Cerebellar cortex (tissue), 1 donor: ENCODE data around the gene CLCF1.
A peak's percentile ranks its signal among the peaks of the same experiment; 100 is the strongest.

ENCODE experiments used
- DNase-seq: peaks from one replicate; pipeline ENCODE4 v3.0.0-alpha.2; 2015; ENCODE audit warnings: low spot score

Gene CLCF1

GRCh38 chr11:67395555-67396258 is 22.3 kb upstream of the CLCF1 start:
- no peak for DNase-seq

DNA sequence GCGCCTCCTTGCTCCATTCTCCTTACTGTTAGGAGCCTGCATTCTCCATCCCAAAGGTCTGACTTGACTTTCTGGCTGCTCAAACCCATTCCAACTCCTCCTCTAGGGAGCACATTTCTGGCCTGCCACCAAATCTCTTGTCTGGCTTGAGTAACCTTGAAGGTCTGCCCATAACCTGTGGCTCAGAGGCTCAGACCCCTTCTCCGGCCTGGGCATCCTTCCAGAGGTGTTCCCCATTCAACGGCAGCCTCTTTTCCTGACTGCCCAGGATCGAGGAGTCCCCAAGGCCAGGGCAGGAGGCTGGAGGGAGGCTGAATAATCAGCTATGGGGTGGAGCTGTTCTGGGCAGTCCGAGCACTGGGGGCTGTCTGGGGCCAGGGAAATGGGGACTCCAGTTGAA is 20.6 kb upstream of the CLCF1 start:
- no peak for DNase-seq

- DNase-seq, result no peak
Observed at GRCh38 chr11:67393437-67393836, 20.0 kb upstream of the CLCF1 start.

DNA sequence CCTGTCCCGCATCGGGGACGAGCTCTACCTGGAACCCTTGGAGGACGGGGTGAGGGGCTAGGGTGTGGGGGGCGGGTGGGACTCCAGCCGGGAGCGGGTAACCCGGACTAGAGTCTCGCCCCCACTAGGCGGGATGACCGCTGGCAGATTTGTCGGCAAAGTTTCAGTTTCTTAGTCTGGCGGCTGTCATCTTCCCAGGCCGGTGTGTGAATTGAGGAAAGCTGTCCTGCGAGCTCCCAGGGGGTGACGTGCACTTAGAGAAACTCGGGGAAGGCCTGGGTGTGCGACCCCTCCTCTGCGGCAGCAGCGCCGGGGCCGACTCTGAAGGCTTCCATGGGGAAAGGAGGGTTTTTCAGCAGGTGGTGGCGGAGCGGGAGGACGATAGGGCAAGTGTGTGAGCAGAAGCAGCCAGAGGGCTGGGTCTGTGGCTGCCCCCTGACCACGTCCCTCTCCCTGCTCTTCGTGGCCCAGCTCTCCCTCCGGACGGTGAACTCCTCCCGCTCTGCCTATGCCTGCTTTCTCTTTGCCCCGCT is 18.9 kb upstream of the CLCF1 start:
- no peak for DNase-seq

DNA sequence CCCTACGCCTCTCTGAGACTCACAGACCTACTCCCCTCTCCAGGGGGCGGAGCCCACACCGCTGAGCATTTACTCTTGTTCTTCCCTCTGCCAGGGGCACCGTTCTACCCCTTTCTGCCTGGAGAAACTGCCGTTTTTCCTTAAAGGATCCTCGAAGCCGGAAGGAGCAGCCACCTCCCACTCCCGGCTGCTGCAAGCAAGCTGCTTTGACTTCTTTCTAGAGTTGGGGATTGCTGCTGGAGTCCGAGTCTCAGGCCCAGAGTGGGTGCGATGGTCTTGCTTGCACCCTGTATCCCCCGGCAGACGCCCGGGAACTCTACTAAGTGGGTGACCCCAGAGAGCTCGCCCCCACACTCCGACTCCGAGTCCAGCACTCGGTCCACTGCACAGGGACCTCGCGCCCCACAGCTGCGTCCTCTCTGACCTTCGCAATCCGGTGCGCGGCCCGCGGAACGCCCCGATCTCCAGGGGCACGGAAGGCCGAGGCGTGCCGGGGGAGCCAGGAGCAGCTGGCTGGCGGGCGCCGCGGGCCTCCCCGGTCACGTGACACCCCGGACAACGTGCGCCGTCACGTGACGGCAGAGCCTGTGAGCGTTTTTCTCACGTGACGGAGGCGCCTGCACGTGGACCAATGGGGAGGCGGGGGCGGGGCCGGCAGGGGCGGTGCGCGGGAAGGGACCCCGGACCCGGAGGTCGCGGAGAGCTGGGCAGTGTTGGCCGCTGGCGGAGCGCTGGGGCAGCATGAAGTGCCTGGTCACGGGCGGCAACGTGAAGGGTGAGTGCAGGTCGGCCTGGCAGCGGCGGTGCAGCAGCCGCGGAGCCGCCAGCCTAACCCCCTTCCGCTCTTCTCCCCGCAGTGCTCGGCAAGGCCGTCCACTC is 18.1 kb upstream of the CLCF1 start, which contains the start of gene RAD9A:
Gene RAD9A, plus strand, starts transcription at position 683 of the 879 bp plus-strand sequence. Its CDS starts 59 bp downstream, at position 742.
- peak; percentile 94 for DNase-seq

DNA sequence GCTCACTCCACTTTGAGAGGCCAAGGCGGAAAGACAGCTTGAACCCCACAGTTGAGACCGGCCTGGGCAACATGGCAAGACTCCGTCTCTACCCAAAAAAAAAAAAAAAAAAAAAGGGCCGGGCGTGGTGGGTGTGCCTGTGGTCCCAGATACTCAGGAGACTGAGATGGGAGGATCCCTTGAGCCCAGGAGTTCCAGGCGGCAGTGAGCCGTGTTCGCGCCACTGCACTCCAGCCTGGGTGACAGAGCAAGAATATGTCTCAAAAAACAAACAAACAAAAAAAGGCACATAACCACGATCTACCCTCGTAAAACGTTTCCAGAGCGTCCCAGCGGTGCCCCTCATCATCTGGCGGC is 17.5 kb upstream of the CLCF1 start:
- DNase-seq, result no peak

DNA sequence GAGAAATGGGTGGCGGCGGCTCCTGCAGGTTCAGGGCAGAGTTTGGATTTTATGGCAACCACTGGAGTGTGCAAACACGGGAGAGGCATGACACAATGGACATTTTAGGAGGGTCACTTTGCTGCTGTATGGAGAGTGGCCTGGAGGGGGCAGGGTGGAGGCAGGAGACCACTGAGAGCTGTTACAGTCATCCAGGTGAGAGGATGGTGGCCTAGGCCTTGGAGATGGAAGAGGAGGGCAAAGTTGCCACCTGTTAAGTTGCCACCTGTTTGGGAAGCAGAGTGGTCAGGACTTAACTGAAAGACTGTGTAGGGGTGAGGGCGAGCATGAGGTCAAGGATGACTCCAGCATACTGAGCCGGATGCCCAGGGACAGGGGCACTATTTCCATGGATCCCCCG is 16.1 kb upstream of the CLCF1 start:
- peak; percentile 61 for DNase-seq

- DNase-seq, result no peak
Observed at GRCh38 chr11:67387518-67387917, 14.1 kb upstream of the CLCF1 start.

GRCh38 chr11:67387069-67387468 is 13.7 kb upstream of the CLCF1 start:
- DNase-seq, result no peak

DNA sequence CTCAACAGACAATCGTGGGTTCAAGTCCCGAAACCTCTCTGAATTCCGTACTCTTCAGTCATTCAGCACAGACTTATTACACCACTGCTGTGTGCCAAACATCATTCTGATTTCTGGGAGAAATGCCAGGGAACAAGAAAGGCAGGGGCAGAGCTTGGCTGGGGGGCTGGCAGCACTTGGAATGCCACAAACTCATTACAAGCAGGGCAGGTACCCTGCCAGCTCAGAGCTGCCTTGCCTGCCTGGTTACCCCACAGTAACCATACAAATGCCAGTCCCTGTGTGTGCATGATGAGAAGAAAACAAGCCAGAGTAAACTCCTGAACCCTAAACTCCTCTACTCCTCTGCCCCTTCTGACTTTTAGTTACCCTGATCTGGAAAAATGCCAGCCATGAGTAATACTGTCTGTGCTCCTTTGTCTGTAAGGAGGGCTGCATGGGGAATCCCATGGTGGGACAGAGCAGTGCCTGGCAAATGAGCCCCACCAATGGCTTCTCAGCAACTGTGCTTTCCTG is 11.5 kb upstream of the CLCF1 start:
- no peak for DNase-seq

GRCh38 chr11:67382276-67383136 is 9.1 kb upstream of the CLCF1 start:
- DNase-seq, result peak; percentile 82

GRCh38 chr11:67381244-67381972 is 8.0 kb upstream of the CLCF1 start:
- no peak for DNase-seq

DNA sequence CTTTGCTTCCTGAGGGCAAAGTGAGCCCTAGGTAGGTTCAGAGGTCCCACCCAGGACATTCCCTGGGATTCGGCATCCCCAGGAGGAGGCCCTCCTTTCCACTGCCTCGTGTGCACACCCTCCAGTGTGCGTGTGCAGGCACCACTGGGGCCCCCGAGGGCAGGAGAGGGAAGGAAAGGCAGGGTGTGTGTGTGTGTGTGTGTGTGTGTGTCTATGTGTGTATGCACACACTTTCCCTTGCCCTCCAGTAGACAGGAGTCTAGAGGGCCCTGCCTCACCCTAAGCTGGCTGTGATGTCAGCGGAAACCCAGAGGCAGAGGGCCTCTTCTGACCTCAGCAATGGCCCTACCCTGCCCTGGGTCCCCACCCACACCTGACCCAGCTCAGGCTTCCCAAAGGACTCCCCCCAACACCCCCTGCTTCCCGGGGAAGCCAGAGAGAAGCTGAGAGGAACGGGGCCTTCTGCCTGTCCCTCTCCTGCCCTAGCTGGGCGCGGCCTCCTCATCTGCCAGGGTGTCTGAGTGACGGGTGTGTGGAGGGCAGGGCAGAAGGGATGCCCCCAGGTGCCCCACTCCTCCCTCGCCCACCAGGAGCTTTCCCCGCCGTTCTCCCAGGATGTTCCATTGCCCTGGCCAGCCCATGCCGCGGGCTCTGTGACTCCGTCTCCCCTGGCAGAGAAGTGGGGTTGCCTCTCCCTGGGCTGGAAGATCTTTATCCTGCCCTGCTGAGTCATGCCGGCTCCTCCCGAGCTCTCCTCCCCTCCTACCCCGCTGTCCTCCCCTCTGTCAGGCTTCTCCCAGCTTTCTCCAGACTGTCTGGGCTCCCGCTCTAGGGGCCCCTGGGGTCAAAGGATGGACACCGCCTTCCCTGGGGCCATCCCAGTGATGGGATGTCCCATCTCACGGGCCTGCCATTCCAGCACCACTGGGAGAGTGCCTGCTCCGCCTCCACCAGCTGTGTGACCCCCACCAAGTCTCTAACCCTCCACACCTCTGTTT is 6.0 kb upstream of the CLCF1 start:
- no peak for DNase-seq

DNA sequence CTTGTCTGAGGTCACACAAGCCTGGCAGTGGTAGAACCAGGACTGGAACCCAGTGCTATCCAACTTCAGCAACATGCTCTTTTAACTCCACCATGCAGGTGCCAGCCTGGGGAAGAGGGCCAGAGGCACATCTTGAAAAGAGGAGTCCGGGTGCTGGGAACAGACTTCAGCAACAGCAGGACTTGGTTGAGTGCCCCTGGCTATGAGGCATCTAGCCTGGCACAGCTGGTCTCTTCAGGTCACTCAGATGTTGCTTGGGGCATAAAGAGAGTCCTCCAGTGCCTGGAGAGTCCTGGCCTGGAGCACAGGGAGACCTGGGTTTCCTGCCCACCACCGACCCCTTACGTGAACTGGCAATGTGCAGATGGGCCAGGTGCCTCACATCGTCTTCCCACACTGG is 5.1 kb upstream of the CLCF1 start:
- no peak for DNase-seq

DNA sequence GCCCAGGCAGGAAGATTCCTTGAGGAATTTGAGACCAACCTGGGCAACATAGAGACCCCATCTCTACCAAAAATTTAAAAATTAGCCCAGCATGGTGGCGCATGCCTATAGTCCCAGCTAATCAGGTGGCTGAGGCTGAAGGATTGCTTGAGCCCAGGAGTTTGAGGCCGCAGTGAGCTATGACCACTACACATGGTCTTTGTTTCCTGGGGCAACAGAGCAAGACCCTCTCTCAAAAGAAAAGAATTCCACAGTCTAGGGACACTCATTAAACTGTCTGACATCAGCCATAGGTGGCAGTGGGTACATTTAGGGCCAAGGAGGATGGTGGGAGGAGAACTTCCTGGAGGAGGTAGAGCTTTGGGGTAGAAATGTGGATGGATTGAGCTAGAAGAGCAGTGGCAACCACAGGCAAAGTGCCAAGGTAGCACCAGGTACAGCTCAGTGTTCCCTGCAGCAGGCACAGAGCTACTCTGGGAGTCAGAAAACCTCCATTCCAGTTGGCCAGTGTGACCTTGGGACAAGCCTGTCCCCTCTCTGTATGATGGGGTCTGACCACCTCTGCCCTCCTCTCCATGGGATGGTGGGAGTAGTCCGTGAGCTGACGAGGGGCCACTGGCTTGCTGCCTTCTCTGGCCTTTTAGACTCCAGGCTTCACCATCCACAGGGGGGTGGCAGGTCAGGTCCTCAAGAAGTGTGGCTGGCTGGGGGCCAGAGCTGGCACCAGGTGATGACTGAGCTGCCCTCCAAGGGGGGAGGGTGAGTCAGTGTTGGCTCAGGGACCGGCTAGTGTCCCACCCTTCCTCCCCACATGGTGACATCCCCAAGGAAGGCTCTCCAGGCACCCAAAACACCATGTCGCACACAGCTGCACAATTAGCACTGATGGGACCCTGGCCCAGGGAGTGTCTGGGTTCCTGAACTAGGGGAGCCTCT is 3.7 kb upstream of the CLCF1 start:
- no peak for DNase-seq

DNA sequence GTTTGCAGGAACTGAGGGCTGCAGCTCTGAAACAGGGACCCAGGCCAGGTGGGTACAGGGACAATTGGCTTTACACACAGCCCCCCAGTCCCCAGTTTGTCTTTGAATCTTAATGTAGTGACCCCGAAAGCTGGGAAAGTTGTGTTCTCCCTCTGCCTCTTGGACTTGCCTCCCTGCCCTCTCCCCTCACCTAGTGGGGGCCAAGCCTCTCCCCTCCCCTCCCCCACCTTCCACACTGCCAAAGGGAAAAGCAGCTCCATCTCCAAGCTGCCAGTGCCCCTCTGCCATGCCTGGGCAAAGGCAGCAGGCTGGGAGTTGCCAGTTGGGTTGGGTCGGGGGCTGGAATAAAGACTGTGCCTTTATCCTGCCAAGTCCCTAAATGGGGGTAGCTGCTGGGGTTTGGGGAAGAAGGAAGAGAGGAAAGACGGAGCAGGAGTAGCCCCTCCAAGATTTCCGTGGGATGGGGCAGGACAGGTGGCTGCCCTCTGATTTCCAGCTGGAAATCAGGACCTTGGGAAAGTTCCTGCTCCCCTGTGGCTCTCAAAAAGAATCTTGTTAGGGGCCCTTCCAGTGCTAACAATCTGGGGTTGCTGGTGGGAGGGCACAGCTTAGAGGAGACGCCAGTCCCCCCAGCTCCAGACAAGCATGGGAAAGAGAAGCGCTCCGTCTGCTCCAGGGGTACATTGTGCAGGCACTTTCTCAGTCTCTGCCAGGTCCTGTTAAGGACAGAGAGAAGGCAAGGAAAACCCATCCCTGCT is 2.8 kb upstream of the CLCF1 start:
- DNase-seq, result no peak

- DNase-seq, result no peak
Observed at GRCh38 chr11:67375320-67376055, 2.1 kb upstream of the CLCF1 start.
